HG03432 (cell line): ENCODE results near the gene PRM2.

Source experiments
- ATAC-seq: cut with Tn5 transposase; IDR thresholded peaks from one replicate; pipeline ENCODE4 v1.9.1; 2021; ENCODE audit warnings: mild to moderate bottlenecking, moderate library complexity; ENCODE audit not compliant: unreplicated experiment

The PRM2 gene

DNA sequence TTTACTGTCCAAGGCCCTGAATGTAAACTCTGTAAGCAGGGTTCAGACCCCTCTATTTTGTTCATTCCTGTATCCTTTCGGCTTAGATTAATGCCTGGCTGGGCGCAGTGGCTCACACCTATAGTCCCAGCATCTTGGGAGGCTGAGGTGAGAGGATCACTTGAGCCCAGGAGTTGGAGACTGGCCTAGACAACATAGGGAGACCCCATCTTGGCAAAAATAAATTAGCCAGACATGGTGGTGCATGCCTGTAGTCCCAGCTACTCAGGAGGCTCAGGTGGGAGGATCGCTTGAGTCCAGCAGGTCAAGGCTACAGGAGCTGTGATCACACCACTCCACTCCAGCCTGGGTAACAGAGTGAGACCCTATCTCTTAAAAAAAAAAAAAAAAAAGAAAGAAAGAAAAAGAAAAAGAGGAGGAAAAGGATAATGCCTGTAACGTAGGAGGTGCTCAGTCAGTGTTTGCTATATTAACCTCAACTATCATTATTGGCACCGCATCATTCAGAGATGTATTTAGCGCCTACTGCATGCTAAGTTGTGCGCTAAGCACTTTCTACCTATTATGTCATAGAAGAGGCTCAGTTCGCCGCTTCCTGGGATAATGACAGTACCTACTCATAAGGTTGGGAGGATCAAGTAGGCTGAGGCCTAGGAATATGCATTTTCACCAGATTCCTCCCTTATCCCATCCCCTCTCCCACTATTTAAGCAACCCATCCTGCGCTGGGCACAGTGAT, 25.3 kb downstream of the PRM2 start:
- ATAC-seq: no peak

DNA sequence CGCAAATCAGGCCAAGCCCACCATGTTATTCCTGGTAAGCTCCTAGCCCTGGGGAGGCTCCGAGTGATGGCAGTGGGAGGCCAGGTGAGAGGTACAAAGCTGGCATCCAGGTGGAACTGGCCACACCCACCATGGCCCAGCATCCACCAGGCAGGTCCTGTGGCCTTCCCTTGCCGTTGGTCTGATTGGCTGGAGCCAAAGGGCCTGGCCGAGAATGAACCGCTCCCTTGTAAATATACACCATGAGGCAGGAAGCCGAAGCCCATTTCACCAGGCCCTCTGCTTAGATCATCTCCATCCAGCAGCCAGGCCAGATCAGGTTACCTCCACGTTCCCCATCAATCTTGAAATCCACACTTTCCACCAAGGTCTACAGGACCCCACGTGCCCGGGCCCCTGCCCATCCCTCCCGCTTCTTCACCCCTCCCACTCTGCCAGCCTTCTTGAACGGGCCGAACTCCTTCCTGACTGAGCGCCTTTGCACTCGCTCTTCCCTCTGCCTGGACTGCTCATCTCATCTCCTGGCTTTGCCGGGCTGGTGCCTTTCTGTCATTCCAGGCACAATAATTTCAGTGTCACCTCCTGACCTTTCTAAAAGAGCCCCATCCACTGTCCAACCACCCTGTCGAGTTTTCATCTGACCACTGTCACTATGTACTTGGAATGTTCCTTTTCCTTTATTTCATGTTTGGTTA, 26.0 kb downstream of the PRM2 start:
- ATAC-seq: no peak

DNA sequence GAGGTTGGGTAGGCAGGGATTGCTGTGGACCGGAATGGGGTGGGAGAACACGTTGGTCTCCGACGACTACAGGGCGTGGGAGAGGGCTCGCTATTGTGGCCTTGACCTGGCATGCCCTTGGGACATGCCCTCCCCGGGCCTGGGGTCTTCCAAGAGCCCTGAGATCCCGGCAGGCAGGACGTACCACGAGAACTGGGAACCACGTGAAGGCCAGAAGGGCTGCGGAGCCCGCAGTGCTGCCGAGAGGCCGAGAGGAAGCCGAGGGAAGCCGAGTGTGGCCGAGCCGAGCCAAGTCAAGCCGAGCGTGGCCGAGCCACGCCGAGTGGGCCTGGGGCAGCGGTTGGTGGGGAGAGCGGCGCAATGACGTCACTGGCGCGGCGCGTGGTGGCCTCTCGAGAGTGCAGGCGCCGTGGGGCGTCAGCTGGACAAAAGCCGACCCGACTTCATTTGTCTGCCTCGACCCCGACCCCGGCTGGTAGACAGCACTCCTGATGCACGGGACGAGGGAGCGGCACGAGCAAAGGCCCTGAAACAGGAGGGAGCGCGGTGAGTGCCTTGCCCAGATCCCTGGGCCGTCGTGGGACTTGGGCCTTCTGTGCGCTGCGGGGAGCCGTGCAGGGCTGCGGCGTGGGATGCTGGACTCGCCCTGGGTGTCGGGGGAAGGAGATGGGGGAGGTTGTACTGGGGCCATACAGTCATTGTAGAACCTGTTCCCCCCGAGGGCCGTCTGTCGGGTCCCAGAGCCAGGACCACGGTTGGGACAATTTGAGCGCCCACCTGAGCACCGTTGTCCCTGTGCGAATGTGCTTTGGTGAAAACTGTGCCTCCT, 26.8 kb downstream of the PRM2 start:
- no peak for ATAC-seq

DNA sequence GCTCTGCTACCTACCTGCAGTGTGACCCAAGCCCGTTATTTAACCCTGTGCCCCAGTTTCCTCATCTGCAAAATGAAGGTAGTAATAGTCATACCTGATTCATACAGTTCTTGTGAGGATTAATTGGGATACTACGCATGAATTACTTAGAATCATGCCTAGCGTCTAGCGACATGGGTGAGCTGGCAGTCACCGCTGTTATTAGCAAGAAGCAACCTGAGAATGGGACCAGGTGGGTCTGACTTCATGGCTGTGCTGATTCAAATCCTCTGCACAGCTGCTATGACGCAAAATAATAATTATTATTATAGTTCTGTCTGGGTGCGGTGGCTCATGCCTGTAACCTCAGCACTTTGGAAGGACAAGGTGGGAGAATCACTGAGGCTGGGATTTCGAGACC, 28.1 kb downstream of the PRM2 start:
- no peak for ATAC-seq

DNA sequence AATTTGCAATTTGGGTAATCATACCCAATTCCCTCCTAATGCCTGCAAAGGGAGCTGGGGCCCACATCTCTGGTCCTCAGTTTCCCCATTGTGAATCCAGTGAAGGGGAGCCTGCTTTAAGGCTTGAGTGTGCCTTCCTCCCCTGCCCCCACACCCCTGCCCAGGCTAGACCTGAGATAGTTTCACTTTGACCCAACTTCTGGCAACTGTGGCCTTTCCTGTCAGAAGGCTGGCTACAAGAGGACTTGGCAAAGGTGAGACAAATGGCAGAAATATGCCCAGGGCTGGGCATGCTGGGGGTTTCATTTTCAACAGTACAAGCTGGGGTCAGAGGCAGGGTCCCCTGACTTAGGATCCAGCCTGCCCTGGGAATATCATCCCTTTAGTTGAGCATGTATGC, 30.3 kb downstream of the PRM2 start:
- no peak for ATAC-seq

DNA sequence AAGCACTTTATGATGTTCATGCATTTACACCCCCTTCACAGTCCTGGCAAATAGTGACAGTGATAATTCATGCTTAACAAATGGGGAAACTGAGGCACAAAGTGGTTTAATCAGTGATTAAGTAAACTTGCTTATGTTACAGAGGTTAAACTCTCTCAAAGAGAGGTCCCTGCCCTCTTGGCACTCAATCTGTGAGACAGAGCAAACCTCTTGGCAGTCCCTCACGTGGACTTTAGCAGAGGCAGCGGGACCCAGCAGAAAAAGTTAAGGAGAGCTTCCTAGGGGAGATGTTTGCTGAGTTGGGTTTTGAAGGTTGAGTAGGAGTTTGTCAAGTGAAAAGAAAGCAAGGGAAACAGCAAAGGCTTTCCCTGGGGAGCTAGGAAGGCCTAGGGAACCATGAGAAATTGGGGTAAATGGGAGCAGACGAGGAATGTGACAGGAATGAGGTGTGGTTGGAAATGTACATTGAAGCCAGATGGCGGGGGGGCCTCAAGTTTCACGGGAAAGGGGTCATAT, 31.0 kb downstream of the PRM2 start:
- no peak for ATAC-seq

DNA sequence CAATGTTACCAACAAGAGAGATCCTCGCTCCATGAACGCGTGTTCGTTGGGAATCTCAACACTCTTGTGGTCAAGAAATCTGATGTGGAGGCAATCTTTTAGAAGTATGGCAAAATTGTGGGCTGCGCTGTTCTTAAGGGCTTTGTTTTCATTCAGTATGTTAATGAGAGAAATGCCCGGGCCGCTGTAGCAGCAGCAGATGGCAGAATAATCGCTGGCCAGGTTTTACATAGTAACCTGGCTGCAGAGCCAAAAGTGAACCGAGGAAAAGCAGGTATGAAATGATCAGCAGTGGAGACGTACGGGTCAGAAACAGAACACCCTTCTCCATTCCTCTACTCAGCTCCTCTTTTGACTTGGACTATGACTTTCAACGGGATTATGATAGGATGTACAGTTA, 33.6 kb downstream of the PRM2 start:
- ATAC-seq: no peak

DNA sequence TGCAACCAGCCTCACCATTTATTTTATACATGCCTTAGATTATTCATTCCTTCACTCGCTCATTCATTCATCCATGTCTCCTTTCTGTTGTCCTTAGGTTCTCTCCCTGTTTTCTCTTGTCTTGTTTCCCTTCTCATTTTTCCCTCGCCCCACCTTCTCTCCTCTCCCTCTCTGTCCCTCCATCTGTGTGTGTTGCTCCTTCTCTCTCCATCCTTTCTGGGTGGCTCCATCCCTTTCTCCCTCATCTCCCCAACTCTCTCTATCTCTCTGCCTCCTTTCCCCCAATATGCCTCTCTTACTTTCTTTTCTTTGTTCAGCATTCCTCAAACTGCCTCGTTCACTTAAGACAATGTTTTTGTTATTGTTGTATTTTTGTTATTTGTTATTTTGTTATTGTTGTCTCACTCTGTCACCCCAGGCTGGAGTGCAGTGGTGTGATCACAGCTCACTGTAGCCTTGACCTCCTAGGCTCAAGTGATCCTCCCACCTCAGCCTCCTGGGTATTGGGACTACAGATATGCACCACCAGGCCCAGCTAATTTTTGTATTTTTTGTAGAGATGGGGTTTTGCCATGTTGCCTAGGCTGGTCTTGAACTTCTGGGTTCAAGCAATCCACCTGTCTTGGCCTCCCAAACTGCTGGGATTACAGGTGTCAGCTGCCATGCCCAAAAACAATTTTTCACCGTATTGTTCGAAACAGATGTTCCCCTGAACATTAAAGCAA, 34.6 kb downstream of the PRM2 start:
- ATAC-seq: no peak

DNA sequence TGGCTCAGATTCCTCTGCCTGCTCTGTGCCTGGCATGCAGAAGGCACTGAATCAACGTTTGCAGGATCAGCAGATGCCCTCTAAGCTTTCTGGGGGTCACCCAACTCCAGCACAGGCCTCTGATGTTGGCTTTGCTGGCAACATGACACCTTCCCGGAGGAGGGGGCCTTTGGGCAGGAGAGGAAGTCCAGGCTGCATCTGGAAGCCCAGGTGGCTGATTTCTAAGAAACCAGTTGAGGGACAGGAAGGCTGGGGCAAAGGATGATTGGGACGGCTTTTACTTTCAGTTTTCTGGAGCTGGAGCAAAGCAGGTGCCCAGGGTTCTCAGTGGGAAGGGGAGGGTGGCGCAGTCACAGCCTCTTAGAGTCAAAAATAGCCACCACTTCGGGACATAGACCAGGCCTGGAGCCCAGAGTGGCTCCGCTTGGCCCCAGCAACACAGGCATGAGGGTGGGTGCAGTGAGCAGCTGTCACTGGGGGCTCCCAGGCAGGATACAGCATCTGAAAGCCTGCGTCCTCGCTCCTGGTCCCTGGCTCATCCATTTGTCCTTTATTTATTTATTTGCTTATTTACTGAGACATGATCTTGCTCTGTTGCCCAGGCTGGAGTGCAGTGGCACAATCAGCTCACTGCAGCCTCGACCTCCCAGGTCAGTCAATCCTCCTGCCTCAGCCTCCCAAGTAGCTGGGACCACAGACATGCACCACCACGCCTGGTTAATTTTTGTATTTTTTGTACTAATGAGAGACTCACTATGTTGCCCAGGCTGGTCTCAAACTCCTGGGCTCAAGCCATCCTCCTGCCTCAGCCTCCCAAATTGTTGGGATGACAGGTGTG, 35.4 kb downstream of the PRM2 start:
- ATAC-seq: no peak

DNA sequence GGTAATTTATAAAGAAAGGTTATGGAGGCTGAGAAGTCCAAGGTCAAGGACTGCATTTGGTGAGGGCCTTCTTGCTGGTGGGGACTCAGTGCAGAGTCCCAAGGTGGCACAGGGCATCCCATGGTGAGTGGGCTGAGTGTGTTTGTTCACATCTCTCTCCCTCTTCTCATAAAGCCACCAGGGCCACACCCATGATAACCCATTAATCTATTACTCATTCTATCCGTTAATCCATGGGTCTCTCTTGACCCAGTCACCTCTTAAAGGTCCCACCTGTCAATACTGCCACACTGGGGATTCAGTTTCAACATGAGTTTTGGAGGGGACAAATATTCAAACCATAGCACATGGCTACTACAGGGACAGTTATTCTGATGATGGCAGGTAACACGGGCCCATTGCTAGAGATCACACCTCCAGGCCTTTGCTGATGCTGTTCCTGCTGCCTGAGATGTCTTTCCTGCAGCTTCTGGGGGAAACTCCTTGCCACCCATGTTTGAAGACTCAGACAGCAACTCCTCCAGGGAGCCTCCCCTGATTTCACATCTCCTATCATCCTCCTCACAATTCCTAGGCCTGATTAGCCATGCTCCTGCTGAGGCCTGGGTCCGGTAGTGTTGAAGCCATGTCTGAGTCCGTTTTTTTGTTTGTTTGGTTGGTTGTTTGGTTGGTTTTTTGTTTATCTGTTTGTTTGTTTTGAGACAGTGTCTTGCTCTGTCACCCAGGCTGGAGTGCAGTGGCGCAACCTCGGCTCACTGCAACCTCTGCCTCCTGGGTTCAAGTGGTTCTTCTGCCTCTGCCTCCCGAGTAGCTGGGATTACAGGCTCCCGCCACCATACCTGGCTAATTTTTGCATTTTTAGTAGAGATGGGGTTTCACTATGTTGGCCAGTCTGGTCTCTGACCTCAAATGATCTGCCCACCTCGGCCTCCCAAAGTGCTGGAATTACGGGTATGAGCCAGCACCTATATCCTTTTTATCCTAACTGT, 36.3 kb downstream of the PRM2 start:
- no peak for ATAC-seq

DNA sequence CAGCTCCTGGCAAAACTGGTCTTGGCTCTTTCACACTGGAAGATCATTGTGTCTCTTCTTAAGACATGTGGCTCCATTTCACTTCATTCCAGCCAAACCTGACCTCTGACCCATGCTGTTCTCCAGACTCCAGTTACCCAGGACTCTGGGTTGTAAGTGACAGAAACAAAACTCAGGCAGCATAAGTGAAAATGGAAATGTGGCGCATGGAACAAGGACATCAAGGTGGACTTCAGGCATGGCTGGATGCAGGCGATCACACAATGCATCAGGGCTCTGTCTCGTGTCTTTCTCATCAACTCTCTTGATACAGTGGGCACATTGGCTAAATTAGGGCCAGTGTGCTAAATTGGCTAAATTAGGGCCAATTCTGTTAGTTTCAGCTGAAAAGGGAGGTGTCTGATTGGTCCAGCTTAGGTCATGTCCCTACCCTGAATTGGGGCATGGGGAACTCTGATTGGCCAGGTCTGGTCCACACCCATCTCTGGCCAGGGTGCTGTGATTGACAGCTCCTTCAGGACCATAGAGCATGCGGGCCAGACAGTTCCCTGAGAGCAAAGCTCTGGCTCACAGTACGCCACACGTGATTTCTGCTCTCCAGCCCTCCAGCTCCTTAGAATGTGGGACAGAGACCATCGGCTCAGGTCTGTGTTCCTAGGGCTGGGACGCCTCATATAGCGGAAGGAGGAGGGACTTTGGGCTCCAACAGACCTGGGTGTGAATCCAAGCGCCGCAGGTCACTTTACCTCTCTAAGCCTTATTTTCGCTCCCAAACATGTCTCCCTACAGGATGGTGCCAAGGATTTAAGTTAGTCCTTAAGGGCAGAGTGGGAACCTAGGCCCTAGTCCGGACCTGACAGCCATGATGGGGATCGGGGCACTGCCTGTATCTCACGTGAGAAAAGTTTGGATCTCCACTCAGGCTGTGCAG, 37.7 kb downstream of the PRM2 start:
- no peak for ATAC-seq

DNA sequence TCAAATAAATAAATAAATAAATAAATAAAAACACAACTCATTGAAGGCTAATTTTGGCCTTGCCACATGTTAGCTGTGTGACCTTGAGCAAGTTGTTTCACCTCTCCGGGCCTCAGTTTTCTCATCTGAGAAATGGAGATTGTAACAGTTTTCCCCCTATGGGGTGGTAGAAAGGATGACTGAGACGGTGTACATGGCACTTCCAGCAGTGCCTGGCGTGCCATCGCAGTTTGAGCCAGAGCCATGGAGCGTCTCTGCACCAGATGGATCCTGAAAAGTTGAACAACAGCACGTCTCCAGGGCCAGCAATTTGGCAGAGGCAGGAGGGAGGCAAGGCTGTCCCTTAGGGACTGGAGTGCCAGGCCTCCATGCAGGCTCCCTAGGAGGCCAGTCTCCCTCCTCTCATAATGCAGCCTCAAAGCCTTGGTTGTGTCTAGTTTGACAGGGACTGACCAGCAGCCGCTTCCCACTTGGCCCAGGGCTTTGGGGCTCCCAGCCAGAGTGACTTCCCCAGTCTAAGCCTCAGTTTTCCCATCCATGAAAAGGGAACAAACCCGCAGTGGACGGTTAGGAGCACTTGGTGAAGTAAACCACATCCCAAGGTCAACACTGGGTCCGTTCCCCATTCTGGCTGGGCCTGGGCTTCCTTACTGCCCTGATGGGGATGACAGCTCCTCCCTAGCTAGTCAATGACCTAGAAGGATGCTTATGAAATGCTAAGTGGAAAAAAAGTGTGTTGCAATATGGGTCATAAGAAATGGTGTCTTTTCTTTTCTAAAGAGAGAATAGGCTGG, 39.6 kb downstream of the PRM2 start:
- no peak for ATAC-seq

DNA sequence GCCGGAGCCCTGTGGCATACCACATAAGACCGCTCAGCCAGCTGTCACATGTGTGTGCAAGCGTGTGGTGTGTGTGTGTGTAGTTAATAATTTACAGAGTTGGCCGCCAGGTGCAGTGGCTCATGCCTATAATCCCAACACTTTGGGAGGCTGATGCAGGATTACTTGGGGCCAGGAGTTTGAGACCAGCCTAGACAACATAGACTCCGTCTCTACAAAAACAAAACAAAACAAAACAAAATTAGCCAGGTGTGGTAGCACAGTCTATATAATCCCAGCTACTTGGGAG, 40.6 kb downstream of the PRM2 start:
- no peak for ATAC-seq

DNA sequence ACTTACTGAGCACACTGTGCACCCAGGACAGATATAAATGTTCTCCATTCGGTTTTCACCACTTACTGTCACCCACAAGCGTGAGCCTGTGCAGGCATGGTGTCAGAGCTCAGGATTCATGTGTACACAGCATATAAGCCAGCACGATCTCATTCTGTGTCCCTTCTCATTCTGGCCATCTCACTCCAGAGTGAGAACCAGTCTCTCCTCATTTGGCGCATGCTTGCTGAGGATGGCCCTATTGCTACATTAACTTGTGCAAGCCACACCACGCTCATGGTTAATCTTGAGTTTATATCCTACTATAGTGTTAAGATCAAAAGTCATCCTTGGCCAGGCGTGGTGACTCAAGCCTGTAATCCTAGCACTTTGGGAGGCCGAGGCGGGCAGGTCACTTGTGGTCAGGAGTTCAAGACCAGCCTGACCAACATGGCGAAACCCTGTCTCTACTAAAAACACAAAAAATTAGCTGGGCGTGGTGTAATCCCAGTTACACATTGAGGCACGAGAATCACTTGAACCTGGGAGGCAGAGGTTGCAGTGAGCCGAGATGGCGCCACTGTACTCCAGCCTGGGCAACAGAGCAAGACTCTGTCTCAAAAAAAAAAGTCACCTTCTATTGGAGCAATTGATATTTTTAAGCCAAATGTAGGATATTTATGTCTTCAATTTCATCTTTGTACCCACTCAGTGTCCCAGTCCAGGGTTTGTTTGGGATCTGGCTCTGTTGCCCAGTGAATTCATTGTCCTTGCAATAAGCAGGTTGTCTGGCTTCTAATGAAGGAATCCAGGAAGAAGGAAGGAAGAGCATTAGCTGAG, 41.2 kb downstream of the PRM2 start:
- no peak for ATAC-seq

DNA sequence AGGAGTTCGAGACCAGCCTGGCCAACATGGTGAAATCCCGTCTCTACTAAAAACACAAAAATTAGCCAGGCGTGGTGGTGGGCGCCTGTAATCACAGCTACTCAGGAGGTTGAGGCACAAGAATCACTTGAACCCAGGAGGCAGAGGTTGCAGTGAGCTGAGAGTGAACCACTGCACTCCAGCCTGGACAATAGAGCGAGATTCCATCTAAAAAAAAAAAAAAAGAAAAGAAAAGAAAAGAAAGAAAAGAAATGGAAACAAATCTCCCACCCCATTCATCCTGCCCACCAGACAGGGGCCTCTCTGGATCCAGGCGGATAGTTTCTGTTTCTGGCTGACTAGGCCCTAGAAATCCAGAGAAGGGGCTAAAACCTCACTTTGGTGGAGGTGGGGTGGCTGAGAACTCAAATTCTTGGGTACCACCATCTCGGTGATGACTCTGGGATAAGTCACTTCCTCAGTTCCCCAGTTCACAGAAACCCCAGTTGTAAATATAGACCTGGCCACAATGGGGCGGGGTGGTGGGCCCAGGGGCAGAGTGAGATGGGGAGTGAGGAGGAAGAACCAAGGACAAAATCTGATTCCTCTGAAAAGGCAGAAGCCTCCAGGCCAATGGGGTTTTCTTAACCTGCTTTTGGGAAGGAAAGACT, 42.4 kb downstream of the PRM2 start:
- no peak for ATAC-seq
